OCI-LY3 (cell line): ENCODE measurements around the gene ZMIZ1.

Source experiments
- EZH2phosphoT487 ChIP-seq: fragments of 200-600 bp; shearing (Covaris generic); IDR thresholded peaks from 2 replicates; pipeline ENCODE4 v1.6.1; 2018; ENCODE audit warnings: antibody characterized with exemption, mixed run types, low read depth
- TF ChIP-seq, protein P1 (sequence below): fragments of 200-600, 300-600 bp; sonication (generic); IDR thresholded peaks from 2 replicates; pipeline ENCODE4 v1.5.1; 2014; ENCODE audit warnings: antibody characterized with exemption, low read length, low read depth

DNA sequence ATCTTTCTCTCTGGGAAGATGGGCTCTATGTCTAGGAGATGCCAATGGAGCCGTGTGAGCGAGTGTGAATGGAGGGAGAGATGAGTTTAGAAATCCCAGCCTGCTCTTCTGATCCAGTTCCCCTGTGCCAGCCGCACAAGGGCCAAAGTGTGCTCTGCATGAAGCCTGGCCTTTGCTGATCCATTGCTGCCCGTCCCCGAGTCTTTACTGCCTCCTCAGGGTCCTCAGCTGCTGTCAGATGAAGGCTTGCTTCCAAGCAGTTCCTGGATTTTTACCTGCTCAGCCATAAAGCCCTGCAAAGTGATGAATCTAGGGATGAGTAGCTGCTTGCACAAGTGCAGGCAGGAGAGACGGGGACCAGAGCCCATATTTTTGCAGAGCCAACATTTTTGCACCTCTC lies 115.9 kb downstream of the ZMIZ1 start:
- TF ChIP-seq, protein P1, sequence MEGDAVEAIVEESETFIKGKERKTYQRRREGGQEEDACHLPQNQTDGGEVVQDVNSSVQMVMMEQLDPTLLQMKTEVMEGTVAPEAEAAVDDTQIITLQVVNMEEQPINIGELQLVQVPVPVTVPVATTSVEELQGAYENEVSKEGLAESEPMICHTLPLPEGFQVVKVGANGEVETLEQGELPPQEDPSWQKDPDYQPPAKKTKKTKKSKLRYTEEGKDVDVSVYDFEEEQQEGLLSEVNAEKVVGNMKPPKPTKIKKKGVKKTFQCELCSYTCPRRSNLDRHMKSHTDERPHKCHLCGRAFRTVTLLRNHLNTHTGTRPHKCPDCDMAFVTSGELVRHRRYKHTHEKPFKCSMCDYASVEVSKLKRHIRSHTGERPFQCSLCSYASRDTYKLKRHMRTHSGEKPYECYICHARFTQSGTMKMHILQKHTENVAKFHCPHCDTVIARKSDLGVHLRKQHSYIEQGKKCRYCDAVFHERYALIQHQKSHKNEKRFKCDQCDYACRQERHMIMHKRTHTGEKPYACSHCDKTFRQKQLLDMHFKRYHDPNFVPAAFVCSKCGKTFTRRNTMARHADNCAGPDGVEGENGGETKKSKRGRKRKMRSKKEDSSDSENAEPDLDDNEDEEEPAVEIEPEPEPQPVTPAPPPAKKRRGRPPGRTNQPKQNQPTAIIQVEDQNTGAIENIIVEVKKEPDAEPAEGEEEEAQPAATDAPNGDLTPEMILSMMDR: no peak
- no peak for TF ChIP-seq EZH2phosphoT487
